Uterus (tissue), 4 donors: ENCODE data around the gene PLXNA2. TPM values are rescaled to one million over a fixed set of nuclear protein-coding genes. Genes with fewer than 3 reads are reported as not detected.
A peak's percentile ranks its signal among the peaks of the same experiment; 100 is the strongest.

ENCODE experiments used
- DNase-seq, 2 donors: peaks; one replicate each; pipeline ENCODE4 v3.0.0-alpha.2; 2019 to 2020
- H3K27ac ChIP-seq, 2 donors: fragments of 200-600 bp; sonication (generic); 1 replicate in 1 of 2; 2 replicates in 1 of 2; pipeline ENCODE4 v1.5.1; 2016 to 2018
- H3K27me3 ChIP-seq, 2 donors: fragments of 200-600 bp; sonication (generic); one replicate each; pipeline ENCODE4 v1.5.1; 2018 to 2019; ENCODE audit warnings: control low read depth in 1 of 2
- H3K36me3 ChIP-seq, 2 donors: fragments of 200-600 bp; sonication (generic); one replicate each; pipeline ENCODE4 v1.5.1; 2019; ENCODE audit warnings: control low read depth in 1 of 2
- H3K4me1 ChIP-seq, 2 donors: fragments of 200-600 bp; sonication (generic); one replicate each; pipeline ENCODE4 v1.5.1; 2018 to 2019; ENCODE audit warnings: control low read depth in 1 of 2
- H3K4me3 ChIP-seq, 2 donors: fragments of 200-600 bp; sonication (generic); 1 replicate in 1 of 2; 2 replicates in 1 of 2; pipeline ENCODE4 v1.5.1; 2018 to 2019; ENCODE audit warnings: mild to moderate bottlenecking in 1 of 2
- H3K9me3 ChIP-seq, 2 donors: fragments of 200-600 bp; sonication (generic); one replicate each; pipeline ENCODE4 v1.5.1; 2019; ENCODE audit warnings: control low read depth in 1 of 2
- CTCF ChIP-seq, 4 experiments: fragments of 200-600 bp in 2 of 4; fragments of 450-650 bp in 2 of 4; sonication (generic) in 2 of 4; IDR thresholded peaks; one replicate each; pipeline ENCODE4 v1.5.1; 2016 to 2019; ENCODE audit warnings: antibody characterized with exemption in 4 of 4, mild to moderate bottlenecking in 2 of 4, moderate library complexity in 1 of 4
- POLR2A ChIP-seq, 2 donors: fragments of 450-650 bp; IDR thresholded peaks; one replicate each; pipeline ENCODE4 v1.6.1; 2016; ENCODE audit warnings: antibody characterized with exemption in 2 of 2, mild to moderate bottlenecking in 1 of 2, moderate library complexity in 1 of 2
- intact Hi-C: fragments of 100-400 bp; cut with DNase I; formaldehyde crosslinking; loops from one replicate; pipeline ENCODE4 v1.15.1; 2023; ENCODE audit warnings: low total_unique reads
- total RNA-seq, 4 donors: library from RNA; depleted of rRNA in 3 of 4; stranded (reverse); fragments of >200 nt in 3 of 4; gene quantifications; one replicate each; pipeline versions ENCODE4 v1.1.0 to v1.2.4, GENCODE V29; 2014 to 2023
- donor health status: DM: yes; HTN: yes; CAD: no.

PLXNA2 gene
- total RNA-seq, 4 donors from 2014 or later = 5.4 to 94.5 (median 9.5) TPM

GRCh38 chr1:208113011-208113410 lies 131.2 kb downstream of the PLXNA2 start:
- intact Hi-C loops = no loop called here
- TF ChIP-seq POLR2A (IDR thresholded peaks at IDR 0.05) (no peak), CTCF (IDR thresholded peaks at IDR 0.05) (no peak)
- no peaks in the 10 kb centered on the region for H3K36me3 ChIP-seq

GRCh38 chr1:208112401-208112800 lies 131.8 kb downstream of the PLXNA2 start:
- no peaks in the 10 kb centered on the region for H3K27me3 ChIP-seq
- peaks cover 0 to 4% of the 10 kb centered on the region in 2 donors for H3K4me1 ChIP-seq
- no peak overlapping the region for H3K27ac ChIP-seq
- H3K9me3 ChIP-seq = no peaks in the 10 kb centered on the region
- intact Hi-C loops = no loop called here
- no peak for DNase-seq
- no peaks in the 10 kb centered on the region for H3K36me3 ChIP-seq
- H3K4me3 ChIP-seq = no peak overlapping the region
- TF ChIP-seq CTCF (IDR thresholded peaks at IDR 0.05) (no peak), POLR2A (IDR thresholded peaks at IDR 0.05) (no peak)

More at GRCh38 chr1:208113011-208113410, 131.2 kb downstream of the PLXNA2 start:
- no peak for DNase-seq
- Histone ChIP-seq H3K4me3 (no peak overlapping the region), H3K27ac (no peak overlapping the region), H3K4me1 (no peaks in the 10 kb centered on the region), H3K9me3 (no peaks in the 10 kb centered on the region), H3K27me3 (no peaks in the 10 kb centered on the region)

- peaks cover 0 to 4% of the 10 kb centered on the region in 2 donors for H3K4me1 ChIP-seq
- TF ChIP-seq POLR2A (IDR thresholded peaks at IDR 0.05) = no peak
- intact Hi-C loops = no loop called here
- H3K4me3 ChIP-seq = no peak overlapping the region
- H3K36me3 ChIP-seq = no peaks in the 10 kb centered on the region
- no peak overlapping the region for H3K27ac ChIP-seq
- H3K27me3 ChIP-seq = no peaks in the 10 kb centered on the region
- H3K9me3 ChIP-seq = no peaks in the 10 kb centered on the region
- no peak for DNase-seq
These were observed 132.5 kb downstream of the PLXNA2 start for GRCh38 chr1:208111646-208112190.

GRCh38 chr1:208110296-208110695 lies 133.9 kb downstream of the PLXNA2 start:
- no peaks in the 10 kb centered on the region for H3K36me3 ChIP-seq
- TF ChIP-seq CTCF (IDR thresholded peaks at IDR 0.05) (no peak), POLR2A (IDR thresholded peaks at IDR 0.05) (no peak)
- DNase-seq = no peak
- no peaks in the 10 kb centered on the region for H3K9me3 ChIP-seq
- H3K4me3 ChIP-seq = no peak overlapping the region
- intact Hi-C loops = no loop called here
- H3K4me1 ChIP-seq = peaks cover 0 to 4% of the 10 kb centered on the region in 2 donors
- no peaks in the 10 kb centered on the region for H3K27me3 ChIP-seq
- H3K27ac ChIP-seq = no peak overlapping the region

GRCh38 chr1:208108646-208109330 lies 135.4 kb downstream of the PLXNA2 start:
- intact Hi-C loops = no loop called here
- Histone ChIP-seq H3K27me3 (no peaks in the 10 kb centered on the region), H3K4me1 (peaks cover 0 to 4% of the 10 kb centered on the region in 2 donors), H3K27ac (peak overlapping the region in 1 of 2 donors; percentile 6), H3K4me3 (no peak overlapping the region), H3K9me3 (no peaks in the 10 kb centered on the region), H3K36me3 (no peaks in the 10 kb centered on the region)
- no peak for TF ChIP-seq CTCF (IDR thresholded peaks at IDR 0.05)
- TF ChIP-seq POLR2A (IDR thresholded peaks at IDR 0.05) = no peak
- no peak for DNase-seq
